Hypothalamus (tissue), 51 donors: Measurements from ENCODE around the gene ANO2.

Experiments
- DNase-seq, 51 donors: peaks; one replicate each; lab custom pipeline; 2025; lab: John Stamatoyannopoulos, UW

The ANO2 gene

DNA sequence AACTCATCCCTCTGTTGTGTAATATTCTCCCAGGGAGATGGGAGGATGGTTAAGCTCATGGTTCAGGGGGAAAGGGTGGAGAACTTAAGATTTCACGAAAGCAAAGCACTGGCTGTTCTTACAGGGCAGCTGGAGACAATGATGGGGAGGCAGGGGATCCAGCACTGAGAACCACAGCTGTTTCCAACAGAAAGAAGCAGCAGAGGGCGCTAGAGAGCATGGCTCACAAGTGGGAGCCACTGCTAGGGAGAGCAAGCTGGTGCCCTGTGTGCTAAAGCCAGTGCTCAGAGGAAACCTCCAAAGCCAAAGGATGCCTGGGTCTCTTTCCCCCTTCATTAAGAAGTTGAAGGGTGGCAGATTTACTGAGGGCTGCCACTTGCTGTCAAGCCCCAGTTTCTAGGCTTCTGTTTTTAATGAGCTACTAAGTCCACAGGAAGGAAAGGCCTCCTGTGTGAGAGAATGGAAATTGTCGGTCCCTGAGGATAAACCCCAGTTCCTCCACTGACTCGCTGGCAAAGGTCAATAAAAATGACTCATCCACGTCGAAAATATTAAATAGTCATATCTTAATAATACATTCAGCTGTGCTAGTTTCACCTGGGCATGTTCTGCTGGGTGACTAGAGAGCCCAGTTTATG lies 199.7 kb downstream of the ANO2 start:
- peak in 37 of 51 donors; percentile 3 to 70 (median 26) for DNase-seq

DNA sequence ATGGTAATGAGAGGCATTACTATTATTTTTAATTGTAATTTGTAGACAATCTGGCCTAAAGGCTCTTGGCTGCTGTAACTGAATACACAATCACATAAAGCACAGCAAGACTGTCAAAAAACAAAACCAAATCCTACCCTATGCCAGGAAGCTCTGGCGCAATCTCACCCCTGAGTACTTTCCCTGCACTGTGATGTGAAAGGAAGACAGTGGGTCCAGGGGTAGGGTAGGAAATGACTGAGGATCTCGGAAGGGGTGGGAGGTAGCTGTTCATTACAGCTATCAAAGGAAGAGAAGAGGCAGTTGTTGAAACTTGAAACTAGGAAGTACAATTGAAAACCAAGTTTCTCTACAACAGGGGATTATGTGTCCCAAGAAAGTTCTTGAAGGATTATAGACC lies 202.8 kb downstream of the ANO2 start:
- no peak for DNase-seq

DNA sequence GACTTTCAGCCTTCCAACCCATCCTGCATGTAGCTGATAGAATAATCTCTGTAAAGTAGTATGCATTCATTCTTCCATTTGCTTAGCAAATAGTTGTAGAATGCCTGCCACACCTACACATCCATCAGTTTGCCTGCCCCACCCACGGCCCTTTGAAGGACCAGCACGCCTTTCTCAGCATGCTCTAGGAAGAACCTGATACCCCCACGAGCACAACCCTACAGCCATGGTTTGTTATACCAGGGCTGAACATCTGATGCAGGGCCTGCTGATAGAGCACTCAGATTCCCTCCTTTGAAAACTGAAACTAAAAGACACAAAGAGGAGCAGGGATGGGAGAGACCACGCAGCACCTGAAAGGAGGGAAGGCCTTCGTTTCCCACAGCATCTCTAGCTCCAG lies 205.1 kb downstream of the ANO2 start:
- no peak for DNase-seq

- no peak for DNase-seq
These were observed 207.3 kb downstream of the ANO2 start for GRCh38 chr12:5737778-5738177.

DNA sequence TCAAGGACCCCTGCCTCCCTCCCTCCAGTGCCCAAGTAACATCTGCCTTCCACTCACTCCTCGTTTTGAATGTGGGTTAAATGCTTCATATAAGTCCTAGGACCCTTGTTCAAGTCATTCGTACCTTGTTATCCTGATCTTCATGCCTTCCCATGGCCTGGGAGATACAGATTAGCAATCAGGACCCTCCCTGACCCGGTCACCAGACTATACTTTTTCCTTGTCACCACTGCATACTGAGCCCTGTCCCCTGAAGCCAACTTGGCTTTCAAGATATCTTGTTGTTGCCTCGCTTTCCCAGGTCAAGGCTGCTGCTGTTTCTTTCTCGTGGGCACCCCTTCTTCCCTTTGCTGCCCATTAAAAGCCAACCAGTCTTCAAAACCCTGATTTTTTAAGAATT lies 208.5 kb downstream of the ANO2 start:
- DNase-seq = no peak

DNA sequence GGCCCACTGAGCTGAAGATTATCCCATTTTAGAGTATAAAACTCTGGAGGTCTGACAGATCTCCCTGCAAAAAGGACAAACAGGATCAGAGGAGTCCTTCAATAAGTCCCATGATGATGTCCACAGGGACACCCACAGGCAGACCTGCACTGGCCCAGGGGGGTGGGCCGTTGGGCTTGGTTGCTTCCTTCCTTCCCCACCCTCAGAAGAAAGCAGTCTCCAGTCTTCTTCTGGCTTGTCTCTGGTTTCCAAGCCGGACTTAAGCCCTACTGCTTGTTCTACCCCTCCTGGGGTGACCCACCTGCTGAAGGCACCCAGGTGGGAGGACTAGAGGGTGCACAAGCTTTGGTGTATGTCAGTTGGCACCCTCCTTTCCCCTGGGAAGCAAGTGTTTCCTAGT lies 209.0 kb downstream of the ANO2 start:
- DNase-seq = no peak

DNA sequence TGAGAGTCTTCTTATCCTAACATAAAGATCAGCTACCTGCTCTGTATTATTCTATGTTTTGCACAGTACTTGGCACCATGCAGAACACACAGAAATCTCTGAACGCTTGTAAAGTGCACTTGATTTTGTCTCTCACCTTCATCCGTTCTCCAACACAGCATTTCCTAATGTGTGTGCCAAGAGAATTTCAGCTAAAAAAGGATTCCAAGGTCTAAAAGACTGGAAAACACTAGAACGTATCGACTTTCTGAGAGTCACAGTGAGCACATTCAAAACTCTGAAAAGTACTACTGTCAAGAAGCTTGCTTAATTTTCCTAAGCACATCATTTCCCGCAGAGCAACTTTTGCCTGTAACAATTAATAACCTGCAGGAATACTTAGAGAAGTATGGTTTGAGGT lies 211.1 kb downstream of the ANO2 start:
- DNase-seq = no peak

DNA sequence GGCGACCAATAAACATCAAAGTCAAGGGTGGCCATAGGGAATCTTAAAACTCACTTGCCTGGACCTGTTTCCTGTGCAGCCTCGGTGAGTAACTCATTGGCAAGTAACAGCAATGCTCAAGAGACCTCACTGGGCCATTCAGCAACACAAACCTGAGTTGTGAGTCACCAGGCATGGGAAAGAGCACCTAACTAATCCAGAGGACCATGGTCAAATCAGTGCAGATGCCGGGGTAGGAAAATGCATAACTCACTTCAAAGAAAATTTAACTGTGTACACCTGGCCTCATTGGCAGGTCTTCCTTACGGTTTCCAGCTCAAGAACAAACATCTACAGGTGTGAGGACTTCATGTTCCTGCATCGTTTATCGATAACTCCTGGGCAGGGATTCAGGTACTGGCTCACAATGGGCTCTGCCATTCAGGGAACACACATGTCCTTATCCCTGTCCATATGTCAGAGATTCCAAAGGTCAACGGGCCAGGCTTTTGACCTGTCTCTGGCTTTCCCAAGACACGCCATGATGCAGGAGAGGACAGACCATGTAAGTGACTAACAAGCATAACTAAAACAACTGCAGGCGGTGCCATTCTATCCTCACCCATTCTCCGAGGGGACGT lies 211.8 kb downstream of the ANO2 start:
- no peak for DNase-seq

GRCh38 chr12:5730962-5731361 lies 214.1 kb downstream of the ANO2 start:
- no peak for DNase-seq

GRCh38 chr12:5723711-5724252 lies 221.3 kb downstream of the ANO2 start:
- DNase-seq = no peak

GRCh38 chr12:5723071-5723470 lies 222.0 kb downstream of the ANO2 start:
- DNase-seq = no peak

DNA sequence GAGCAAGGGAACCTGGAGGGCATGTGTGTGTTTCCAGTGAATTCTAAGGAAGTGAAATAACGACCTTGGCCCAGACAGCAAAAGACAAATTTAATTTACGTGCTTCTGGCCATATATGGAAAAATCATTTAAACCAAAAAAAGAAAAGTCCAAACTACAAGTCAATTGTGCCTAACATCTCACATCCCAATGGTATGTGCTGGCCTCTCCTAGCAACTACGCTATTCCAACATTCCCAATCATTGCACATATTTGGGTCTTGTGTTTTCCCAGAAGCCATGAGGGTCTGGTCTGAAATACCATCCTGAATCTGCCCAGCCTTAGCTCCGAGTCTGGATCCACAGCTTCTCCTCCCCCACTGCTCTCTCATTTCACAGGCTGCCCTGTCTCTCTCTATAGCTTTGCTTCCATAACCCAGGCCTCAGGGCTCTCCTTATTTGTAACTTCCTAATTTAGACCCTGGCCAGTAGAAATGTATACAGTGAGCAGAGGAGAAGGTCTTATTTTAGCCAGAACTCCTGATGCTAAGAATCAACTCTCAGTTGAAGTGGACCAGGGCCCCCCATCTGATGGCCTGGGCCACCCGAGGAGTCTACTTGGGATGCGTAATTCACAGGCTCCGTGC lies 224.6 kb downstream of the ANO2 start:
- no peak for DNase-seq

- no peak for DNase-seq
These were observed 226.4 kb downstream of the ANO2 start for GRCh38 chr12:5718680-5719079.

GRCh38 chr12:5718073-5718472 lies 227.0 kb downstream of the ANO2 start:
- no peak for DNase-seq

GRCh38 chr12:5716976-5717375 lies 228.1 kb downstream of the ANO2 start:
- DNase-seq = no peak

DNA sequence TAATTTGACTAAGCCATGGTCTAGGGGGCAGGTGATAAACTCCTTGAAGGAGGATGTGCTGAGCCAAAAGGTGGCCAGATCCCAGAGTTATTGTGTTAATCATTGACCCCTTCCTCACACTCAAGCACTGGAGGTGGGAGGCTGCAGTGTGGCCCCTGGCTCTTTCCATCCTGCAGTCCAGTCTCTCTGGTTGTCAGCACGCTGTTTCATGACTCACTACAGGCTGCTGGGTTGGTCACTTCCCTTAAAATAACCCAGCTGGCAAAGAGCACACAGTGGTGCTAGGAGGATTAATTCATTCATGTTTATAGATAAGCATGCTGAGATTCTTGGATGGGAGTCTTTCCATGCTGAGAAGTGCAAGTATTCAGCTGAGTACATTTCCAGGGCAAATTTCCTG lies 228.9 kb downstream of the ANO2 start:
- no peak for DNase-seq

GRCh38 chr12:5715021-5715420 lies 230.0 kb downstream of the ANO2 start:
- no peak for DNase-seq

DNA sequence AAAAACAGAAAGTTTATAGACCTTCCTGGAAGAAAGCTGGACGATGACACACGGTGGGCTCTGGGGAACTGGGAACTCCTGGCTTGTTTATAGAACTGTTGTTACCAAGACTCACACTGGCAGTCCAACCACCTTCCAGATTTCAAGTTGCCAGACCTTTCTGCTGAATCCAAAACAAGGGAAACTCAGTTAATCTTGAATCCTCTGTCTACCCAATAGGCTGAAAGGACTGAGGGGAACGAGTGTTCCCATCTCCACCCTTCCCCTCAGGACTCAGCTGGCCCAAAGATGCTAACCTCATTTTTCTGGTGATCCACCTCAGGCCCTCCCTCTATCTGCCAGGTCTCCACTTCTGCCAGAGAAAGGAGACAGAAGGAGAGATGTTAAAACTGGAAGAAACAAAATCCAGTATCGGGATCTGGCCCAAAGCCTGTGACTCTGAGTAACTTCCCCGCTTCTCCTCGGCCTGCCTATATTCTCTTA lies 231.4 kb downstream of the ANO2 start:
- DNase-seq = no peak

- DNase-seq = no peak
These were observed 234.7 kb downstream of the ANO2 start for GRCh38 chr12:5710260-5710878.

GRCh38 chr12:5708371-5708770 lies 236.7 kb downstream of the ANO2 start:
- no peak for DNase-seq

DNA sequence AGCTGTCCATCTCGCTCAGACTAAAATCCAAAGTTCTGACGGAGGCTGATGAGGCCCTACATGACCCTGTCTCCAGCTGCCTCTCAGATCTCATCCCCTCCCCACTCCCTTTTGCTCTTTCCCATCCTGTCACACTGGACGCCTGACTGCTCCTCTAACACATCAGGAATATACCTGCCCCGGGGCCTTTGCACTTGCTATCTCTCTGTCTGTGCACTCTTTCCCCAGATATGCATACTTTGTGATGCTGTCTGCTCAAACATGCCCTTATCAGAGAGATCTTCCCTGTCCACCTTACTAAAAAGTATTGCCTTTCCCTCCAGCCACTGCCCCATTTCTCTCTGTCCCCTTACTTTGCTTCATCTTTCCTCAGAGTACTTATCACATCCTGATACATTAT lies 238.8 kb downstream of the ANO2 start:
- no peak for DNase-seq

DNA sequence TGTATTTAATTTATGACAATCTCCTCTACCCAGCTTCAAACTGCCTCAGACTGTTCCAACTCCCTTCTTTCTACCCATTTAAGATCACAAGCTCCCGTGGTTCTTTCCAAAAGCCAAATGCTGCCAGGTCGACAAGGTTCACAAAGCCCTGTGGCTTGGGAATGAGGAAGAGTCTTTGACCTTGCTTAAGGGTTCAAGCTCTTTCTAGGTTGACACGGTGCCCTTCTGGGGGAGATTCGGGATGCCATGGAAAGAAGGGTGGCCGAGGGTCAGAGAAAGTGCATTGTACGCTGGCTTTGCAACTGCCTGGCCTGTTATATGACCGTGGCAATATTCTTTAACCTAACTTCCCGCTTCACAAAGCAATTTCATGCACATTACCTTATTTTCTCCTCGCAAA lies 239.3 kb downstream of the ANO2 start:
- no peak for DNase-seq
